Vagina (tissue), 2 donors: Measurements from ENCODE around the gene IRAK1. TPM values are rescaled to one million over a fixed set of nuclear protein-coding genes. Genes with fewer than 3 reads are reported as not detected.

Experiments used
- DNase-seq, 2 donors: peaks; one replicate each; pipeline ENCODE4 v3.0.0-alpha.2; 2017; ENCODE audit errors: extremely low spot score in 2 of 2
- H3K27ac ChIP-seq: fragments of 200-600 bp; sonication (generic); one replicate; pipeline ENCODE4 v1.5.1; 2019
- H3K27me3 ChIP-seq: fragments of 200-600 bp; sonication (generic); one replicate; pipeline ENCODE4 v1.5.1; 2019
- H3K36me3 ChIP-seq, 2 donors: fragments of 200-600 bp; sonication (generic); one replicate each; pipeline ENCODE4 v1.5.1; 2017 to 2019
- H3K4me1 ChIP-seq: fragments of 200-600 bp; sonication (generic); one replicate; pipeline ENCODE4 v1.5.1; 2019
- H3K4me3 ChIP-seq, 2 donors: fragments of 200-600 bp; sonication (generic); 1 replicate in 1 of 2; 2 replicates in 1 of 2; pipeline ENCODE4 v1.5.1; 2016 to 2019
- H3K9me3 ChIP-seq: fragments of 200-600 bp; sonication (generic); one replicate; pipeline ENCODE4 v1.5.1; 2019
- CTCF ChIP-seq, 3 experiments: fragments of 450-650 bp in 2 of 3; fragments of 200-600 bp in 1 of 3; sonication (generic) in 1 of 3; IDR thresholded peaks; one replicate each; pipeline ENCODE4 v1.5.1; 2017 to 2019; ENCODE audit warnings: antibody characterized with exemption in 3 of 3, mild to moderate bottlenecking in 2 of 3, moderate library complexity in 2 of 3
- POLR2A ChIP-seq, 2 donors: fragments of 450-650 bp; IDR thresholded peaks; one replicate each; pipeline ENCODE4 v1.6.1; 2017; ENCODE audit warnings: antibody characterized with exemption in 2 of 2, mild to moderate bottlenecking in 2 of 2, moderate library complexity in 2 of 2
- POLR2AphosphoS5 ChIP-seq, 2 donors: sonication (generic); formaldehyde crosslinking; IDR thresholded peaks; one replicate each; pipeline ENCODE4 v1.9.0; 2017; ENCODE audit warnings: antibody characterized with exemption in 2 of 2, mild to moderate bottlenecking in 2 of 2, low read depth in 1 of 2; ENCODE audit not compliant: insufficient read depth in 1 of 2
- intact Hi-C: fragments of 100-400 bp; cut with DNase I; formaldehyde crosslinking; loops from one replicate; pipeline ENCODE4 v1.15.1; 2023
- total RNA-seq: library from RNA; depleted of rRNA; stranded (reverse); fragments of >200 nt; gene quantifications from one replicate; pipeline ENCODE4 v1.2.3, GENCODE V29; 2016

Gene IRAK1
- total RNA-seq, 1 donor from 2014 or later, result 46.7 TPM

GRCh38 chrX:154061801-154062200 lies 42.1 kb upstream of the IRAK1 start:
- intact Hi-C loops, result no loop called here
- no peaks in the 10 kb centered on the region for H3K27me3 ChIP-seq
- H3K27ac ChIP-seq, result no peak overlapping the region
- H3K9me3 ChIP-seq, result no peaks in the 10 kb centered on the region
- H3K36me3 ChIP-seq, result no peaks in the 10 kb centered on the region
- H3K4me1 ChIP-seq, result peaks cover 40% of the 10 kb centered on the region
- TF ChIP-seq CTCF (IDR thresholded peaks at IDR 0.05) (no peak), POLR2A (IDR thresholded peaks at IDR 0.05) (no peak), POLR2AphosphoS5 (IDR thresholded peaks at IDR 0.05; ENCODE audit: insufficient read depth in 1 of 2, low read depth in 1 of 2) (no peak)
- DNase-seq, result no peak
- no peak overlapping the region for H3K4me3 ChIP-seq

- Histone ChIP-seq H3K9me3 (no peaks in the 10 kb centered on the region), H3K4me1 (peaks cover 30% of the 10 kb centered on the region), H3K36me3 (no peaks in the 10 kb centered on the region), H3K27me3 (no peaks in the 10 kb centered on the region), H3K4me3 (no peak overlapping the region), H3K27ac (no peak overlapping the region)
- intact Hi-C loops, result no loop called here
- DNase-seq, result no peak
- TF ChIP-seq POLR2AphosphoS5 (IDR thresholded peaks at IDR 0.05; ENCODE audit: insufficient read depth in 1 of 2, low read depth in 1 of 2) (no peak), CTCF (IDR thresholded peaks at IDR 0.05) (no peak), POLR2A (IDR thresholded peaks at IDR 0.05) (no peak)
Observed at GRCh38 chrX:154059729-154060245, 40.1 kb upstream of the IRAK1 start.

GRCh38 chrX:154059231-154059630 lies 39.5 kb upstream of the IRAK1 start:
- Histone ChIP-seq H3K4me1 (peaks cover 25% of the 10 kb centered on the region), H3K4me3 (no peak overlapping the region), H3K27ac (no peak overlapping the region), H3K9me3 (no peaks in the 10 kb centered on the region), H3K36me3 (no peaks in the 10 kb centered on the region), H3K27me3 (no peaks in the 10 kb centered on the region)
- intact Hi-C loops, result no loop called here
- TF ChIP-seq POLR2A (IDR thresholded peaks at IDR 0.05), result no peak
- TF ChIP-seq CTCF (IDR thresholded peaks at IDR 0.05), result no peak
- no peak for TF ChIP-seq POLR2AphosphoS5 (IDR thresholded peaks at IDR 0.05; ENCODE audit: insufficient read depth in 1 of 2, low read depth in 1 of 2)
- no peak for DNase-seq

- Histone ChIP-seq H3K4me3 (no peak overlapping the region), H3K27me3 (no peaks in the 10 kb centered on the region), H3K9me3 (no peaks in the 10 kb centered on the region), H3K27ac (no peak overlapping the region), H3K4me1 (peaks cover 25% of the 10 kb centered on the region), H3K36me3 (no peaks in the 10 kb centered on the region)
- intact Hi-C loops, result no loop called here
- TF ChIP-seq CTCF (IDR thresholded peaks at IDR 0.05) (no peak), POLR2AphosphoS5 (IDR thresholded peaks at IDR 0.05; ENCODE audit: insufficient read depth in 1 of 2, low read depth in 1 of 2) (no peak), POLR2A (IDR thresholded peaks at IDR 0.05) (no peak)
- DNase-seq, result no peak
Observed at GRCh38 chrX:154058214-154058997, 38.7 kb upstream of the IRAK1 start.

- no peak for DNase-seq
- TF ChIP-seq POLR2AphosphoS5 (IDR thresholded peaks at IDR 0.05; ENCODE audit: insufficient read depth in 1 of 2, low read depth in 1 of 2) (no peak), POLR2A (IDR thresholded peaks at IDR 0.05) (no peak), CTCF (IDR thresholded peaks at IDR 0.05) (no peak)
- Histone ChIP-seq H3K4me3 (no peak overlapping the region), H3K27ac (no peak overlapping the region), H3K27me3 (no peaks in the 10 kb centered on the region), H3K9me3 (no peaks in the 10 kb centered on the region), H3K36me3 (no peaks in the 10 kb centered on the region), H3K4me1 (peaks cover 25% of the 10 kb centered on the region)
- intact Hi-C loops, result no loop called here
Observed at GRCh38 chrX:154057791-154058190, 38.1 kb upstream of the IRAK1 start.
